Mucosa of stomach (tissue), 1 donor: ENCODE measurements around the gene PNN.
"Not testable (repeated sequence)": the region's sequence is repeated elsewhere in the genome, so short reads cannot be mapped to it uniquely, and the experiment has no call there.

Source experiments
- H3K27me3 ChIP-seq: one replicate; pipeline ENCODE4 v1.7.0; 2013; ENCODE audit warnings: mild to moderate bottlenecking, low read length; ENCODE audit not compliant: control insufficient read depth, insufficient read depth
- H3K36me3 ChIP-seq: one replicate; pipeline ENCODE4 v1.7.0; 2013; ENCODE audit warnings: low read length; ENCODE audit not compliant: control insufficient read depth, insufficient read depth
- H3K4me1 ChIP-seq: one replicate; pipeline ENCODE4 v1.7.0; 2013; ENCODE audit warnings: mild to moderate bottlenecking, low read length; ENCODE audit not compliant: control insufficient read depth, insufficient read depth
- H3K4me3 ChIP-seq: one replicate; pipeline ENCODE4 v1.7.0; 2013; ENCODE audit warnings: low read length
- H3K9ac ChIP-seq: one replicate; pipeline ENCODE4 v1.7.0; 2013; ENCODE audit warnings: mild to moderate bottlenecking, low read length, moderate library complexity
- H3K9me3 ChIP-seq: one replicate; pipeline ENCODE4 v1.7.0; 2013; ENCODE audit warnings: mild to moderate bottlenecking, low read length, moderate library complexity; ENCODE audit not compliant: control insufficient read depth
- donor health status: Pancreatic carcinoma.

Gene PNN

GRCh38 chr14:39219075-39219499, 44.0 kb downstream of the PNN start:
- Histone ChIP-seq H3K27me3 (no peaks in the 10 kb centered on the region), H3K36me3 (no peaks in the 10 kb centered on the region), H3K4me1 (peaks cover 14% of the 10 kb centered on the region), H3K9ac (no peak overlapping the region), H3K4me3 (no peak overlapping the region), H3K9me3 (no peaks in the 10 kb centered on the region)

- H3K4me1 ChIP-seq: peaks cover 14% of the 10 kb centered on the region
- not testable (repeated sequence) for H3K9ac ChIP-seq, H3K4me3 ChIP-seq, H3K36me3 ChIP-seq, H3K9me3 ChIP-seq, H3K27me3 ChIP-seq
Measured at GRCh38 chr14:39220473-39220872, 45.4 kb downstream of the PNN start.

GRCh38 chr14:39228044-39228443, 53.0 kb downstream of the PNN start:
- Histone ChIP-seq H3K4me1 (peaks cover 12% of the 10 kb centered on the region), H3K9me3 (no peaks in the 10 kb centered on the region), H3K36me3 (no peaks in the 10 kb centered on the region), H3K4me3 (no peak overlapping the region), H3K27me3 (no peaks in the 10 kb centered on the region), H3K9ac (no peak overlapping the region)

GRCh38 chr14:39228509-39229221, 53.6 kb downstream of the PNN start:
- Histone ChIP-seq H3K27me3 (no peaks in the 10 kb centered on the region), H3K4me1 (peaks cover 18% of the 10 kb centered on the region), H3K9ac (no peak overlapping the region), H3K9me3 (no peaks in the 10 kb centered on the region), H3K36me3 (no peaks in the 10 kb centered on the region), H3K4me3 (no peak overlapping the region)

- no peak overlapping the region for H3K9ac ChIP-seq
- H3K4me3 ChIP-seq: no peak overlapping the region
- H3K27me3 ChIP-seq: no peaks in the 10 kb centered on the region
- H3K9me3 ChIP-seq: no peaks in the 10 kb centered on the region
- H3K36me3 ChIP-seq: no peaks in the 10 kb centered on the region
- peaks cover 18% of the 10 kb centered on the region for H3K4me1 ChIP-seq
Measured at GRCh38 chr14:39229222-39229543, 54.1 kb downstream of the PNN start.

GRCh38 chr14:39229601-39230110, 54.6 kb downstream of the PNN start:
- Histone ChIP-seq H3K9ac (no peak overlapping the region), H3K4me3 (no peak overlapping the region), H3K4me1 (peaks cover 18% of the 10 kb centered on the region), H3K36me3 (no peaks in the 10 kb centered on the region), H3K9me3 (no peaks in the 10 kb centered on the region), H3K27me3 (no peaks in the 10 kb centered on the region)

- H3K4me1 ChIP-seq: peaks cover 18% of the 10 kb centered on the region
- H3K4me3 ChIP-seq: no peak overlapping the region
- no peaks in the 10 kb centered on the region for H3K36me3 ChIP-seq
- H3K9ac ChIP-seq: no peak overlapping the region
- no peaks in the 10 kb centered on the region for H3K9me3 ChIP-seq
- no peaks in the 10 kb centered on the region for H3K27me3 ChIP-seq
Measured at GRCh38 chr14:39230416-39231035, 55.5 kb downstream of the PNN start.

- not testable (repeated sequence) for H3K4me3 ChIP-seq, H3K36me3 ChIP-seq, H3K9me3 ChIP-seq, H3K27me3 ChIP-seq, H3K9ac ChIP-seq
- H3K4me1 ChIP-seq: peaks cover 18% of the 10 kb centered on the region
Measured at GRCh38 chr14:39231751-39232553, 56.9 kb downstream of the PNN start.
